Activated CD8-positive, alpha-beta memory T cell treated with anti-CD3 and anti-CD28 coated beads, Interleukin-2, amount 50 U/mL, for 1 hour (primary cell): ENCODE measurements around the gene TMPRSS11A.

Source experiments
- DNase-seq: peaks from one replicate; pipeline ENCODE4 v3.0.0-alpha.2; 2020; ENCODE audit errors: extremely low read depth

Gene TMPRSS11A, protein sequence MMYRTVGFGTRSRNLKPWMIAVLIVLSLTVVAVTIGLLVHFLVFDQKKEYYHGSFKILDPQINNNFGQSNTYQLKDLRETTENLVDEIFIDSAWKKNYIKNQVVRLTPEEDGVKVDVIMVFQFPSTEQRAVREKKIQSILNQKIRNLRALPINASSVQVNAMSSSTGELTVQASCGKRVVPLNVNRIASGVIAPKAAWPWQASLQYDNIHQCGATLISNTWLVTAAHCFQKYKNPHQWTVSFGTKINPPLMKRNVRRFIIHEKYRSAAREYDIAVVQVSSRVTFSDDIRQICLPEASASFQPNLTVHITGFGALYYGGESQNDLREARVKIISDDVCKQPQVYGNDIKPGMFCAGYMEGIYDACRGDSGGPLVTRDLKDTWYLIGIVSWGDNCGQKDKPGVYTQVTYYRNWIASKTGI

GRCh38 chr4:67963356-67963755, at the start of gene TMPRSS11A:
Gene TMPRSS11A, minus strand, starts transcription at chr4:67963493. Its CDS starts 100 bp downstream, at chr4:67963393.
- no peak for DNase-seq

- DNase-seq = no peak
Observed at GRCh38 chr4:68011684-68012083, 48.4 kb upstream of the TMPRSS11A start.

GRCh38 chr4:68002906-68003305, 39.6 kb upstream of the TMPRSS11A start:
- DNase-seq = no peak

DNA sequence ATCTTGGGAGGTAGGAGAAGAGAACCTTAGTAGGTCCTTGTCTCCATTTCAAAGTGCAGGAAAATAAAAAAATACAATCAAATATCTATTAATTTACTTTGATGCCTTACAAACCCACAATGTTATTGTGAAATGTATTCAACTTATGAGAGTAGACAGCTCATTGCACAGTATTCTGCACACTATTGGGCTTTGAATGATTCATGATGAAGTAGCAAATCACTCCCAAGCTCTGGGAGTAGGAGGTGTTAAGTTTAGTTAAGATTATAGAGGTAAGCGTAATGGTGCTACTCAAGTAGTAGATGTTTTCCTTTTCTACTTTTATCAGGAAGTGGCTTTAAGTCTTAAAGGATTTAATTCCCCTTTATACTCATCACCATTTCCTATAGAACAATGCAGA, 32.8 kb upstream of the TMPRSS11A start:
- no peak for DNase-seq

GRCh38 chr4:67988991-67989390, 25.7 kb upstream of the TMPRSS11A start:
- DNase-seq = no peak

DNA sequence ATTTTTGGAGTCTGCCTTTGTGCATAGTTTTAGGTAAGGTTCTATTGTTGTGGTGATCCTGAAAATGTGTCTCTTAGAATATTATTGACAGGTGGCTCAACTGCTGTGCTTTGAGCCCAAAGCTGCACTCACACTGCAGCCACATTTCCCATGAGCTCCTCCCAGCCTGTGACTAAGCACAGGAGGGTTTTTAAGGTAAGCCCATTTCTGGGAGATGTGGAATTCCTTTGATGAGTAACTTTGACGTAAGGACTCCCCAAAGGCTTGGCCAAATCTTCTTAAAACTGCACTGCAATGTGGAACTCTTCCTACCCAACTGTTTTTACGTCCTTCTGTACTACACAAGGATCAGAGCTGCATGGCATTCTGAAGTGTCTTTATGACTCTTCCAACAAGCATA, 20.0 kb upstream of the TMPRSS11A start:
- DNase-seq = no peak

GRCh38 chr4:67980512-67980911, 17.2 kb upstream of the TMPRSS11A start:
- no peak for DNase-seq

DNA sequence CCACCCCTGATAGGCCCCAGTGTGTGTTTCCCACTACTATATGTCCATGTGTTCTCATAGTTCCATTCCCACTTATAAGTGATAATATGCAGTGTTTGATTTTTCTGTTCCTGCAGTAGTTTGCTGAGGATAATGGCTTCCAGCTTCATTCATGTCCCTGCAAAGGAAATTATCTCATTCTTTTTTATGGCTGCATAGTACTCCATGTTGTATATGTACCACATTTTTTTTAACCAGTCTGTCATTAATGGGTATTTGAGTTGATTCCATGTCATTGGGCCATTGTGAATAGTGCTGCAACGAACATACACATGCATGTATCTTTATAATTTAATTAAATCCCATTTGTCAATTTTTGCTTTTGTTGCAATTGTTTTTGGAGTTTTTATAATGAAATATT, 10.3 kb upstream of the TMPRSS11A start:
- no peak for DNase-seq

- DNase-seq = no peak
Observed at GRCh38 chr4:67954890-67955289, 8.4 kb downstream of the TMPRSS11A start.

- no peak for DNase-seq
Observed at GRCh38 chr4:67941074-67941473, 22.2 kb downstream of the TMPRSS11A start.

GRCh38 chr4:67940506-67940905, 22.8 kb downstream of the TMPRSS11A start:
- DNase-seq = no peak

DNA sequence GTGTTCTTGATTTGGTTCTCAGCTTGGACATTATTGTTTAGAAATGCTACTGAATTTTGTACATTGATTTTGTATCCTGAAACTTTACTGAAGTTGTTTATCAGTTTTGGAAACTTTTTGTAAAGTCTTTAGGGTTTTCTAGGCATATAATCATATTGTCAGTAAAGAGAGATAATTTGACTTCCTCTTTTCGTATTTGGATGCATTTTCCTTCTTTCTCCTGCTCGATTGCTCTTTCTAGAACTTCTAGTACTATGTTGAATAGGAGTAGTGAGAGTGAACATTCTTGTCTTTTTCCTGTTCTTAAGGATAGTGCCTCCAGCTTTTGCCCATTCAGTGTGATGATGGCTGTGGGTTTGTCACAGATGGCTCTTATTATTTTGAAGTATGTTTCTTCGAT, 24.1 kb downstream of the TMPRSS11A start:
- no peak for DNase-seq

- no peak for DNase-seq
Observed at GRCh38 chr4:67935888-67936287, 27.4 kb downstream of the TMPRSS11A start.

- DNase-seq = no peak
Observed at GRCh38 chr4:67934628-67935027, 28.7 kb downstream of the TMPRSS11A start.

GRCh38 chr4:67933755-67934154, 29.5 kb downstream of the TMPRSS11A start:
- no peak for DNase-seq

GRCh38 chr4:67933038-67933437, 30.3 kb downstream of the TMPRSS11A start:
- DNase-seq = no peak

- DNase-seq = no peak
Observed at GRCh38 chr4:67931256-67931655, 32.0 kb downstream of the TMPRSS11A start.

DNA sequence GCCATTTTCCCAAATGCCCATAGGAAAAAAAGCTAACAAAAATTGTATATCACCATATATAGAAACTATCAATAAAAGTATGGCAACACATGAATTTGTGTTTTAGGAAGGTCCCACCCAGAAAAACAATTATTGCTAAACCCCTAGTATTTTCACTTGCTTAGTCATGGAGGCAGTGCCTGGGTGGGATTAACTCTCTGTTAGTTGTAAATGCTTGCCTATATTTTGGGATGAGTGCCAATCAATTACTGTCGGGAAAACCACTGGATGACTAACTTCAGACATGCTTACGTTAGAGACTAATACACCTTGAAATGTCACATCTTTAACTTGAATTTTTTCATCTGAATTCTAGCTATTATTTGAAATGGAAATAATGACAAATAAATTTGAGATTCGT, 33.9 kb downstream of the TMPRSS11A start:
- no peak for DNase-seq

DNA sequence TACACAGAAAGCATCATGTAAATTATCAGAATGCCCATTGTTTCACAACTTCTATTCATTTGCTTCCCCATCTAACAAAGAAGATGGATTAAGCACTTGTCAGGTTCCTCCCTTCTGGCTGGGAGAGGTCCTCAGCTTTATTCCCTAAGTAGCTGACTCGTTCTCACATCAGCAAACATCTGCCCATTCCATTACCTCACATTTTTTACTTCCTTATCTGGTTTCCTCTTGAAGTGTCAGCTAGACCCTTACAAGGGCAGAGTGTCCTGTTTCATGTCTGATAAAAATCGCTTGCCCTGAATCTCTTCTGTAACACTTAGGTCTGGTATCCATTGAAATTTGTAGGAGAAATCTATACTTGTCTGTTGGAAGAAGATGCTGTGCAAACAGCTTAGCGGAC, 34.7 kb downstream of the TMPRSS11A start:
- no peak for DNase-seq

DNA sequence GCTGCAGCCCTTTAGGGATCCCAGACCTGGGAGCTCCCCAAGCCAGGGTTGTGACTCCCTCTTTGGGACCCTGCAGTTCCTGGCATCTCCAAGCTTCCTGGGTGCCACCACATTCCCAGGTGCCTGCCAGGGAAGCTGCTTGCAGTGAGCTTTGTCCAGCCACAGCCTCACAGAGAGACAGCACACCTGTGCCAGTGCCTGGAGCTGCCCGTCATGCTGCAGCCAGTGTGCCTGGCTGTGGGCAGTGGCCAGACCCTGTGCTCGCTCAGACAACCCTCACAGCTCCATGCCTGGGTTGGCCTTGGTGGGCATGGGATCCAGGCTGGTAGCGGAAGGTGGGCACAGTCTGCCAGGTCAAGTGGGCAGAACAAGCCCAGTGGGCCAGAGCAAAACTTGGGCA, 36.0 kb downstream of the TMPRSS11A start:
- no peak for DNase-seq

- no peak for DNase-seq
Observed at GRCh38 chr4:67926485-67926884, 36.8 kb downstream of the TMPRSS11A start.

DNA sequence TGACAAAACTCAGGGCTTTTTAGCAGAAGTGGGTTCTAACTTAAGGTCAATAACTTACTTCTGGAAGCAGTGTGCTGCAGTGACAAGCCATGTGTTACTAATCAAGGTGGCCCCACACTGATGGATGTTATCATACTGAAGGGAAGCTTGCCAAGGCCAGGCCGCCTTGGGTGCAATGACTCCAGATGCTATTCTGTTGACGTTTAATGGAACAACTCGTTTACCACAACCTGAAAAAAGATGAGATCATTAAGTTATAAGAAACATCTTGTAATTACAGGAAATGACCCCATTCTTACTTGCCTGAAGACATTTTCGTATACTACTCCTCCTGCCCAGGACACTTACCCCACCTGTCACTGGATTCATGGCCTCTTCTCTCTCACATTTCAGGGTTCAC, 40.6 kb downstream of the TMPRSS11A start:
- no peak for DNase-seq

- no peak for DNase-seq
Observed at GRCh38 chr4:67918428-67918827, 44.9 kb downstream of the TMPRSS11A start.

DNA sequence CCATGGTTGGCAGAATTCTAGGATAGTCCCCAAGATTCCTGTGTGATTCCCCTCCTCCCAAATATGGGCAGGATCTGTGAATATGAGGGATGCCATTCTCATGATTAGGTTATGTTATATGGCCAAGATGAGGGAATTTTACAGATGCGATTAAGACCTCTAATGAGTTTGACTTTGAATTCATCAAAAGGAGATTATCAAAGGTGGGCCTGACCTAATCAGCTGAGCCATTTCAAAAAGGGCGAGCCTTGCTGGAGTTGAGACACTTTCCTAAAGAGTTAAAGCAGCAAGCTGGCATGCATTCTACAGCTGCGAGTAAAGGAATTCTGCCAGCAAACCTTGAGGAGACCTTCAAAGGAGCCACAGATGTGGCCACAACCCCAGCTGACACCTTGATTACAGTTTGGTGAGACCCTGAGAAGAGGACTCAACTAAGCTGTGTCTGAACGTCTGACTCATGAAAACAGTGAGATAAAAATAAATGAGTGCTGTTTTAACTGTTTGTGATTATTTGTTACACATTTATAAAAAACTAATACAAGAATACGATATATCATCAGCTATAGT, 47.8 kb downstream of the TMPRSS11A start:
- no peak for DNase-seq
